Gastrocnemius medialis (tissue), 4 donors: ENCODE data around the gene PPP2R5A.

ENCODE experiments used
- POLR2A ChIP-seq, 2 donors: fragments of 450-650 bp; IDR thresholded peaks; one replicate each; pipeline ENCODE4 v1.6.1; 2017; ENCODE audit warnings: antibody characterized with exemption in 2 of 2, mild to moderate bottlenecking in 2 of 2, moderate library complexity in 2 of 2
- TF ChIP-seq, protein P1 (sequence below), 5 experiments: fragments of 450-650 bp in 3 of 5; fragments of 200-600 bp in 2 of 5; sonication (generic) in 2 of 5; IDR thresholded peaks in 4 of 5; conservative IDR thresholded peaks in 1 of 5; 1 replicate in 4 of 5; 2 replicates in 1 of 5; pipeline ENCODE4 v1.5.1; 2016 to 2019; ENCODE audit warnings: antibody characterized with exemption in 5 of 5, mild to moderate bottlenecking in 3 of 5, moderate library complexity in 3 of 5

- TF ChIP-seq, protein P1, sequence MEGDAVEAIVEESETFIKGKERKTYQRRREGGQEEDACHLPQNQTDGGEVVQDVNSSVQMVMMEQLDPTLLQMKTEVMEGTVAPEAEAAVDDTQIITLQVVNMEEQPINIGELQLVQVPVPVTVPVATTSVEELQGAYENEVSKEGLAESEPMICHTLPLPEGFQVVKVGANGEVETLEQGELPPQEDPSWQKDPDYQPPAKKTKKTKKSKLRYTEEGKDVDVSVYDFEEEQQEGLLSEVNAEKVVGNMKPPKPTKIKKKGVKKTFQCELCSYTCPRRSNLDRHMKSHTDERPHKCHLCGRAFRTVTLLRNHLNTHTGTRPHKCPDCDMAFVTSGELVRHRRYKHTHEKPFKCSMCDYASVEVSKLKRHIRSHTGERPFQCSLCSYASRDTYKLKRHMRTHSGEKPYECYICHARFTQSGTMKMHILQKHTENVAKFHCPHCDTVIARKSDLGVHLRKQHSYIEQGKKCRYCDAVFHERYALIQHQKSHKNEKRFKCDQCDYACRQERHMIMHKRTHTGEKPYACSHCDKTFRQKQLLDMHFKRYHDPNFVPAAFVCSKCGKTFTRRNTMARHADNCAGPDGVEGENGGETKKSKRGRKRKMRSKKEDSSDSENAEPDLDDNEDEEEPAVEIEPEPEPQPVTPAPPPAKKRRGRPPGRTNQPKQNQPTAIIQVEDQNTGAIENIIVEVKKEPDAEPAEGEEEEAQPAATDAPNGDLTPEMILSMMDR (IDR thresholded peaks at IDR 0.05 in 4 of 5, conservative IDR thresholded peaks at IDR 0.05 in 1 of 5): no peak
- TF ChIP-seq POLR2A (IDR thresholded peaks at IDR 0.05): no peak
These were observed 43.9 kb downstream of the PPP2R5A start for GRCh38 chr1:212329105-212329504.
